B cell (primary cell): ENCODE data around the gene RAB33B. TPM values are rescaled to one million over a fixed set of nuclear protein-coding genes. Genes with fewer than 3 reads are reported as not detected.
"Not testable (repeated sequence)": the region's sequence is repeated elsewhere in the genome, so short reads cannot be mapped to it uniquely, and the experiment has no call there.

Experiments used
- ATAC-seq: fragments of 200-7000 bp; cut with Tn5 transposase; one replicate; pipeline ENCODE4 v1.10.0; 2021; ENCODE audit warnings: low read depth, mild to moderate bottlenecking, moderate number of reproducible peaks, moderate library complexity
- CTCF ChIA-PET: fragments of 350-600 bp; sonication (Branson Sonifier 250); formaldehyde crosslinking; loops from one replicate; lab custom pipeline; 2021; ENCODE audit warnings: antibody characterized with exemption, inconsistent platforms; lab: Charles Lee
- POLR2A ChIA-PET: fragments of 350-600 bp; sonication (Branson Sonifier 250); formaldehyde crosslinking; loops from one replicate; lab custom pipeline; 2021; ENCODE audit warnings: antibody characterized with exemption; lab: Charles Lee
- DNase-seq: peaks from one replicate; pipeline ENCODE4 v3.0.0; 2013
- H2AFZ ChIP-seq: 2 replicates; pipeline ENCODE4 v1.6.1; 2012; ENCODE audit warnings: mild to moderate bottlenecking, low read depth, low read length; ENCODE audit not compliant: insufficient read depth, poor library complexity, severe bottlenecking
- H3K27ac ChIP-seq, 2 donors: 1 replicate in 1 of 2; 2 replicates in 1 of 2; pipeline ENCODE4 v1.5.1; 2012 to 2013; ENCODE audit warnings: low read length in 2 of 2, mild to moderate bottlenecking in 2 of 2, moderate library complexity in 1 of 2
- H3K27me3 ChIP-seq, 4 experiments: fragments of 200-600 bp in 1 of 4; sonication (generic) in 1 of 4; replicated peaks in 1 of 4; 1 replicate in 2 of 4; 2 replicates in 2 of 4; pipeline versions ENCODE4 v1.6.1 to v1.7.0; 2013 to 2016; ENCODE audit warnings: low read length in 3 of 4, mild to moderate bottlenecking in 2 of 4, mixed read lengths in 1 of 4, moderate library complexity in 1 of 4; ENCODE audit not compliant: insufficient read depth in 4 of 4, control insufficient read depth in 3 of 4; ENCODE audit errors: control extremely low read depth in 1 of 4
- H3K36me3 ChIP-seq, 2 experiments: replicated peaks in 1 of 2; 1 replicate in 1 of 2; 2 replicates in 1 of 2; pipeline versions ENCODE4 v1.6.1 to v1.7.1; 2013; ENCODE audit warnings: low read length in 1 of 2; ENCODE audit not compliant: insufficient read depth in 2 of 2, control insufficient read depth in 1 of 2; ENCODE audit errors: control extremely low read depth in 1 of 2, extremely low read depth in 1 of 2
- H3K4me1 ChIP-seq, 2 donors: fragments of 200-600 bp in 1 of 2; sonication (generic) in 1 of 2; 1 replicate in 1 of 2; 2 replicates in 1 of 2; pipeline versions ENCODE4 v1.5.1 to v1.6.1; 2013 to 2017; ENCODE audit warnings: low read length in 2 of 2; ENCODE audit not compliant: control insufficient read depth in 2 of 2, insufficient read depth in 2 of 2
- H3K4me2 ChIP-seq: replicated peaks from 2 replicates; pipeline ENCODE3; 2012; ENCODE audit warnings: mild to moderate bottlenecking, low read depth, low read length; ENCODE audit not compliant: poor library complexity, severe bottlenecking
- H3K4me3 ChIP-seq, 5 experiments: fragments of 200-600 bp in 1 of 5; sonication (generic) in 1 of 5; 1 replicate in 3 of 5; 2 replicates in 2 of 5; pipeline versions ENCODE4 v1.5.1 to v1.7.0; 2011 to 2016; ENCODE audit warnings: low read length in 4 of 5, mild to moderate bottlenecking in 4 of 5, low read depth in 2 of 5, control low read depth in 1 of 5, moderate library complexity in 1 of 5; ENCODE audit not compliant: insufficient read depth in 1 of 5; ENCODE audit errors: control extremely low read depth in 1 of 5, extremely low read depth in 1 of 5
- H3K79me2 ChIP-seq: fragments of 200-600 bp; sonication (generic); one replicate; pipeline ENCODE4 v1.6.0; 2016; ENCODE audit warnings: low read length; ENCODE audit not compliant: control insufficient read depth, insufficient read depth
- H3K9ac ChIP-seq: fragments of 200-600 bp; sonication (generic); 2 replicates; pipeline ENCODE4 v1.6.1; 2017; ENCODE audit warnings: mild to moderate bottlenecking, low read length, moderate library complexity
- H3K9me3 ChIP-seq, 3 donors: one replicate each; pipeline versions ENCODE4 v1.6.1 to v1.7.1; 2013; ENCODE audit warnings: low read length in 2 of 3; ENCODE audit not compliant: control insufficient read depth in 2 of 3, insufficient read depth in 1 of 3; ENCODE audit errors: control extremely low read depth in 1 of 3
- H4K20me1 ChIP-seq: 2 replicates; pipeline ENCODE4 v1.6.0; 2012; ENCODE audit warnings: mild to moderate bottlenecking, low read length; ENCODE audit not compliant: insufficient read depth, control insufficient read depth, poor library complexity, severe bottlenecking
- H3K27ac Mint-ChIP-seq: one replicate; pipeline ENCODE4 v1.8.0; 2021; ENCODE audit warnings: mixed read lengths
- H3K27me3 Mint-ChIP-seq: one replicate; pipeline ENCODE4 v1.8.0; 2021; ENCODE audit warnings: mixed read lengths
- H3K4me1 Mint-ChIP-seq: one replicate; pipeline ENCODE4 v1.8.0; 2021; ENCODE audit warnings: mixed read lengths
- H3K4me3 Mint-ChIP-seq: one replicate; pipeline ENCODE4 v1.8.0; 2021; ENCODE audit warnings: mixed read lengths
- H3K9me3 Mint-ChIP-seq: one replicate; pipeline ENCODE4 v1.8.0; 2022; ENCODE audit warnings: mixed read lengths; ENCODE audit not compliant: insufficient read depth
- CTCF ChIP-seq: fragments of 200-600 bp; IDR thresholded peaks from one replicate; pipeline ENCODE4 v1.8.0; 2022; ENCODE audit warnings: antibody characterized with exemption, mild to moderate bottlenecking
- EZH2 ChIP-seq: IDR thresholded peaks from 2 replicates; pipeline ENCODE4 v1.6.1; 2012; ENCODE audit warnings: borderline replicate concordance, low read depth, mild to moderate bottlenecking, moderate library complexity, low read length; ENCODE audit not compliant: insufficient read depth, poor library complexity, severe bottlenecking
- WGBS: methylation state at CpG from one replicate; pipeline ENCODE4 v1.1.5; 2013; ENCODE audit warnings: missing lambda C conversion rate; ENCODE audit not compliant: insufficient coverage; 5-methylcytosine and 5-hydroxymethylcytosine counted together
- intact Hi-C: fragments of 100-400 bp; cut with micrococcal nuclease; formaldehyde crosslinking; loops from one replicate; pipeline ENCODE4 v1.10.0; 2022
- polyA plus RNA-seq: library from polyadenylated mRNA; depleted of rRNA; stranded (reverse); fragments of >200 nt; gene quantifications from 2 replicates; pipeline ENCODE4 v1.2.3, GENCODE V29; 2012
- total RNA-seq, 2 donors: library from RNA; stranded (reverse); fragments of 120-200 nt in 1 of 2; gene quantifications; 1 replicate in 1 of 2; 2 replicates in 1 of 2; pipeline versions ENCODE4 v1.2.3 to v1.2.4, GENCODE V29; 2013 to 2022

Gene RAB33B
- total and polyA plus RNA-seq, 2 donors (not counting 1 experiment from before 2014, with no cell fraction given) = 13.1 to 18.2 TPM

GRCh38 chr4:139441029-139441428 lies 12.9 kb upstream of the RAB33B start:
- Mint-ChIP-seq H3K4me1 (peaks cover 7% of the 10 kb centered on the region), H3K27me3 (no peaks in the 10 kb centered on the region), H3K4me3 (no peak overlapping the region), H3K27ac (no peak overlapping the region), H3K9me3 (peaks cover 28% of the 10 kb centered on the region)
- ChIA-PET CTCF (no interaction called here), POLR2A (interaction anchor here (0.7 to 0.8 kb wide), 2 partner anchors 10 kb away, joined by 3 to 6 read pairs; no protein-coding TSS in a partner anchor)
- no peak overlapping the region for H3K9ac ChIP-seq
- no peak overlapping the region for H3K27ac ChIP-seq
- TF ChIP-seq EZH2 (no peak), CTCF (no peak)
- no peaks in the 10 kb centered on the region for H3K36me3 ChIP-seq
- intact Hi-C loops = no loop called here
- H4K20me1 ChIP-seq = no peaks in the 10 kb centered on the region
- WGBS = 100% methylated on average over 2 of the region's 4 CpGs
- H3K4me3 ChIP-seq = no peak overlapping the region
- H3K79me2 ChIP-seq = peaks cover 9% of the 10 kb centered on the region
- peaks cover 0 to 2% of the 10 kb centered on the region in 2 donors for H3K4me1 ChIP-seq
- peaks cover 4 to 24% (median 23%) of the 10 kb centered on the region in 3 donors for H3K9me3 ChIP-seq
- H3K4me2 ChIP-seq = no peak overlapping the region
- DNase-seq = no peak
- ATAC-seq = no peak
- H3K27me3 ChIP-seq = no peaks in the 10 kb centered on the region
- no peak overlapping the region for H2AFZ ChIP-seq

- Mint-ChIP-seq H3K4me1 (no peaks in the 10 kb centered on the region), H3K9me3 (peaks cover 12% of the 10 kb centered on the region), H3K27me3 (no peaks in the 10 kb centered on the region), H3K27ac (no peak overlapping the region), H3K4me3 (no peak overlapping the region)
- no peaks in the 10 kb centered on the region for H3K4me1 ChIP-seq
- ChIA-PET CTCF (no interaction called here), POLR2A (no interaction called here)
- H3K27ac ChIP-seq = no peak overlapping the region
- H3K4me3 ChIP-seq = no peak overlapping the region
- no peak overlapping the region for H3K4me2 ChIP-seq
- no peak overlapping the region for H2AFZ ChIP-seq
- peaks cover 23% of the 10 kb centered on the region for H3K79me2 ChIP-seq
- ATAC-seq (no peak), DNase-seq (no peak)
- TF ChIP-seq EZH2 (no peak), CTCF (no peak)
- 96% methylated on average over 4 of the region's 7 CpGs for WGBS
- peaks cover 3 to 13% (median 8%) of the 10 kb centered on the region in 3 donors for H3K9me3 ChIP-seq
- no peaks in the 10 kb centered on the region for H3K27me3 ChIP-seq
- intact Hi-C loops = no loop called here
- no peaks in the 10 kb centered on the region for H3K36me3 ChIP-seq
- H3K9ac ChIP-seq = no peak overlapping the region
- H4K20me1 ChIP-seq = peaks cover 6% of the 10 kb centered on the region
Measured at GRCh38 chr4:139443661-139444060, 10.3 kb upstream of the RAB33B start.

GRCh38 chr4:139444881-139445280 lies 9.0 kb upstream of the RAB33B start:
- H3K4me3 Mint-ChIP-seq, H3K27ac Mint-ChIP-seq, H3K27ac ChIP-seq, H3K27me3 Mint-ChIP-seq, H3K9me3 Mint-ChIP-seq, intact Hi-C loops, H3K4me1 Mint-ChIP-seq, DNase-seq, POLR2A ChIA-PET, H3K9me3 ChIP-seq, H4K20me1 ChIP-seq, CTCF ChIA-PET, H3K9ac ChIP-seq, H3K4me1 ChIP-seq, H2AFZ ChIP-seq, H3K4me2 ChIP-seq, H3K27me3 ChIP-seq, ATAC-seq, H3K36me3 ChIP-seq, H3K4me3 ChIP-seq: not testable (repeated sequence)
- WGBS = 0% methylated on average over 1 of the region's 3 CpGs
- peaks cover 33% of the 10 kb centered on the region for H3K79me2 ChIP-seq
